ENCODE data around the gene LIMS1.
"Not testable (repeated sequence)": the region's sequence is repeated elsewhere in the genome, so short reads cannot be mapped to it uniquely, and the experiment has no call there.

The LIMS1 gene

DNA sequence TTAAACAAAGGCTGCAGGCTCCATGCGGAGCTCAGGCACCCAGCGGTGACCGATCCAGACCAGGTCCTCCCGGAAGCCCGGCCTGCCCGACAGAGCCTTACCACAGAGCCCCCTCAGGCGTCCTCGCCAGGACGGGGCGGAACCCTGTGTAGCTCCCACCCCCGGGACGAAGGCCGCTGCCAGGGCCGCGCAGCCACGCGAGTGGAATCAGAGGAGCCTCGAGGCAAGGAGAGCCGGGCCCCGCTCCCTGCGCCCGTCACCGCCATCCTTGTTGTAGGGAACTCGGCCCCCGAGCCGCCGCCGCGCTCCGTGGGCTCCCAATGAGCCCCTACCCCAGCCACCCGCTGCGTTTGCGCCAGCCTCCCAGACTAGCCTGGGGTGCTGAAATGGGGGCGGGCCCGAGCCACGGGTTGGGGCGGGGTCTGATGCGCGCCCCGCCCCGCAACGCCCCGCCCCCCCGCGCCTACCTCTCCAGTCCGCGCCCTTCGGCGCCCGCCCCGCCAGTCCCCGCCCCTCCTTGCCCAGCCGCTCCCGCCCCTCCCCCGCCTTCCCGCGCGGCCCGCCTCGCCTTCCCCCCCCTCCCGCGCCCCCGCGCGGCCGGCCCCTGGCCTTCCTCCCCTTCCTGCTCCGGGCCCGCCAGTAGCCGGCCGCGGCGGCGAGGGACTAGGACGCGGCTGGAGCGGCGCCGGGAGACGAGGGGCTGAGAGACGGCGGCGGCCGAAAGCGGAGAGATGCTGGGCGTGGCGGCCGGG lies at the start of gene LIMS1:
Gene LIMS1, plus strand, starts transcription at position 639 of the 752 bp plus-strand sequence. Its CDS starts 93 bp downstream, at position 732.
- peak; percentile 88 to 91 for DNase-seq

- DNase-seq = no peak
Observed at GRCh38 chr2:108485253-108485652, 49.0 kb upstream of the LIMS1 start.

GRCh38 chr2:108490506-108491122 lies 43.7 kb upstream of the LIMS1 start:
- DNase-seq = no peak

GRCh38 chr2:108491848-108492247 lies 42.4 kb upstream of the LIMS1 start:
- DNase-seq = no peak

GRCh38 chr2:108492364-108492763 lies 41.9 kb upstream of the LIMS1 start:
- no peak for DNase-seq

DNA sequence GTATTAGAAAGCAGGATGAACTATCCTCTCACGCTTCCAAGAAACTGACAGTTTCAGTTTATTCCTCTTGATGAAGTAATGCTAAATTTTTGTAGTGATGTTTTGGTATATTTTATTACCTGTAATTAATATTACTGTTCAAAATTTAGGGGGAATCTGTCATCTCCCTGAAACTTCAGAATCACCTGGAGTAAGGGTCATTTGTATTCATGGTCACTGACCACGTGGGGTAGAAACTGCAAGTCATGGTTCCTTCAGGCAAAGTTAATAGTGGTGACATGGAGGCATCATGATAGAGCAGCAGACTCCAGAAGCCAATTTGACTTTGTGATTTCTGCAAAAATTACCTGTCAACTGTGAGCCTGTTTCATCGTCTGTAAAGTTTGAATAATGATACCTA lies 38.1 kb upstream of the LIMS1 start:
- DNase-seq = not testable (repeated sequence)

DNA sequence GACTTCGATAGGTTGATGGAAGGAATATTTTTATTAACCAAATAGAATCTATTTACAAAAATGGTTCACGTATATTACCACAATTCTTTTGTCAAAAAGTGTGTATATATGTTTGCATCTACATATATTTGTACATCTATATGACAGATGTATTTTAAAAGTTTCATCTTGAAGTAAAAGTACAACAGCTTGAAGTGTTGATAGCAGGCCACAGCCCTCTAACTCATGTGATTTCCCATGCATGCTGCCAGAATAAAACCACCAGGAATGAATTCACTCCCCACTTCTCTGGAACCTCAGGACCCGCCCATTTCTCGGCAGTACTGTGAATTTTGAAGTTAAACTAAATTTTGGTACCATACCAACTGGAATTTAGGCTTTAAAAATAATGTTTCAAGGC lies 26.6 kb upstream of the LIMS1 start:
- DNase-seq = not testable (repeated sequence)

DNA sequence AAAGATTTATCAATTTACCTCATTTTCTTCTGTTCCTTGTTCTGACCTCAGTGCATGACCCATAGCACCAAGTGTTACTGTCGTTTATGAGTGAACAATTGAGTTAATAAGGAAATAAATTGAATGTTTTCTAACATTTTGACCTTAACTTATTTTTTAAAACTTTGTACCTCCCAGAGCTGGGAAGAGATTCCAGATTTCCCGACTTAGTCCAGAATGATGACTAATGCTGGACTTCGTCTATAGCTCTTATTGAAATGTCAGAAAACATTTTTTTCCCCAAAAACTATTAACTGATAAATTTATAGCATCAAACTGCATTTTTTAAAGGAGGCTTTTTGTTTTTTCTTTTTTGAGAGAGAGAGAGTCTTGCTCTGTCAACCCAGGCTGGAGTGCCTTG lies 21.8 kb upstream of the LIMS1 start:
- DNase-seq = not testable (repeated sequence)

- not testable (repeated sequence) for DNase-seq
Observed at GRCh38 chr2:108514478-108514877, 19.8 kb upstream of the LIMS1 start.

- not testable (repeated sequence) for DNase-seq
Observed at GRCh38 chr2:108524688-108525087, 9.6 kb upstream of the LIMS1 start.

GRCh38 chr2:108525258-108525657 lies 9.0 kb upstream of the LIMS1 start:
- not testable (repeated sequence) for DNase-seq

- DNase-seq = no peak
Observed at GRCh38 chr2:108531674-108532055, 2.6 kb upstream of the LIMS1 start.

- DNase-seq = peak; percentile 32 to 42
Observed at GRCh38 chr2:108534584-108535356, 500 bp downstream of the LIMS1 start.

DNA sequence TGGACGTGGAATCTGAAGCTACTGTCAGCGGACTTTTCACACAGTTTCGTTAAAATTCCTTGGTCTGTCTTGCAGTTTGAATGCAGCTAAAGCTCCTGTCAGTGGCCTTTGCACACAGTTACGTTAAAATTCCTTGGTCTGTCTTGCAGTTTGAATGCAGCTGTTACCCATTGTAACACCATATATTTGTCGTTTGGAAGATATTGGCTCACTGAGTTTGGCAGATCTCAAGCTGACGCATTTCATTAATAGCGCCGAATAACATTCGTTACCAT lies 1.0 kb downstream of the LIMS1 start:
- no peak for DNase-seq

- no peak for DNase-seq
Observed at GRCh38 chr2:108536133-108536780, 2.0 kb downstream of the LIMS1 start.

- no peak for DNase-seq
Observed at GRCh38 chr2:108536911-108537310, 2.6 kb downstream of the LIMS1 start.

DNA sequence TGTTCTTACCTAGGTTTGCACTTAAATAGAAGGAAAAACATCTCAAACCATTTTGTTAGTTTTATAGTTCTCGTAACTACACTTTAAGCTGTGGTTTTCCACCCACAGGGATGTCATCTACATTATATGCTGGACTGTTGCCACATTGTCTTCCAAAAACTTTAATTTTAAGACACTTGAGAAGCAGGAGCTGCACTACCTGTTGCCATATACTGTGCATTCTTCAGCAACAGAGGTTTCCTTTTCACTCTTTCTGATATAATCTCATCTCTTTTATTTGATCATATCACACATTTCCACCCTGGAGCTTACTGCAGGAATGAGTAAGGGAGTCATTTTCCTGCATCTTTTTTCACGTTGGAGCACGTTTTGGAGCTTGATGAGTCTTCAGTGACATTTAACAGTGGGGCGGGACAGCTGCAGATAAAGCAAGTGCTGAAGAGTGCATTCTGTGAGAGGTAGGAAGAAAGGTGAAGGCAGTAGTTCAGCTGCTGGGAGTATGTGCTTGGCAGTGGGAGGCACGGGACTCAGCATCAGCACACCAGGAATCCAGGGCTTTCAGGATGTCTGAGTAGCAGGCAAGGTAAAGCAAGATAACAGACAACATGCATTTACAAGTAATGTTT lies 3.8 kb downstream of the LIMS1 start:
- no peak for DNase-seq

- DNase-seq = no peak
Observed at GRCh38 chr2:108541451-108541850, 7.2 kb downstream of the LIMS1 start.

DNA sequence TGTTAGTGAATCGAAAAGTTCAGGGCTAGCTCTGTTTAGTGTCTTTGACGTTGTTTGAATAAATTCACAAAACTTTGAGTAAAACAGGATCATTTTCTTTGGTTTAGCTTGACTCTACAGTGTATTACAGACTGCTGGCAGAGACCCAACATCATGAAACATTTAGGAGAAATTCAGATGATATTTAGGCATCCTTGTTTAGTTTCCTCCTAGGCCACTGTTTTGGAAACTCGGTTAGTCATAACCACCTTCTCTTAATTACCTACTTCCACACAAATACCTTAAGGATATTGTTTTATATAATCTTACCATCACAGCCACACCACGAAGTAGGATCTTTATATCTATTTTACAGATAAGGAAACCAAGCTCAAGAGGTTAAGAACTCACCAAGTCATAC lies 7.8 kb downstream of the LIMS1 start:
- no peak for DNase-seq

DNA sequence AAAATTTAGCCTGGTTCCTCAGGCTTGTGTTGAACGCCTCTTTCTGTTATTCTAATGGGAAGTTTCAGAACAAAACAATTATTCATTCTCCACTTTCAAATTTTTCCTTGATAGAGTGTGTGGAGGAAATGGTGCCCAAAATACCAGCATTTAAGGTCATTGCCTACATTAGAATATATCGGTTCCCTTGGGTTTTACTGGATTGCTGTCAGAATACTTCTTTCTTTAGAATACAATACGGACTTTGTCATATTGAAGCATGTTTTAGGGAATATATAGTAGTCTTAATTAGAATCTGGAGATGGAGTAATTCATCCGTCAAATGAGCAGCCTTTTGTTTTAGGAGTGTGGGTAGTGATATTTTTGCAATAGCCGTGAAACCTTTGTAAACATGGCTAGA lies 13.3 kb downstream of the LIMS1 start:
- DNase-seq = no peak

DNA sequence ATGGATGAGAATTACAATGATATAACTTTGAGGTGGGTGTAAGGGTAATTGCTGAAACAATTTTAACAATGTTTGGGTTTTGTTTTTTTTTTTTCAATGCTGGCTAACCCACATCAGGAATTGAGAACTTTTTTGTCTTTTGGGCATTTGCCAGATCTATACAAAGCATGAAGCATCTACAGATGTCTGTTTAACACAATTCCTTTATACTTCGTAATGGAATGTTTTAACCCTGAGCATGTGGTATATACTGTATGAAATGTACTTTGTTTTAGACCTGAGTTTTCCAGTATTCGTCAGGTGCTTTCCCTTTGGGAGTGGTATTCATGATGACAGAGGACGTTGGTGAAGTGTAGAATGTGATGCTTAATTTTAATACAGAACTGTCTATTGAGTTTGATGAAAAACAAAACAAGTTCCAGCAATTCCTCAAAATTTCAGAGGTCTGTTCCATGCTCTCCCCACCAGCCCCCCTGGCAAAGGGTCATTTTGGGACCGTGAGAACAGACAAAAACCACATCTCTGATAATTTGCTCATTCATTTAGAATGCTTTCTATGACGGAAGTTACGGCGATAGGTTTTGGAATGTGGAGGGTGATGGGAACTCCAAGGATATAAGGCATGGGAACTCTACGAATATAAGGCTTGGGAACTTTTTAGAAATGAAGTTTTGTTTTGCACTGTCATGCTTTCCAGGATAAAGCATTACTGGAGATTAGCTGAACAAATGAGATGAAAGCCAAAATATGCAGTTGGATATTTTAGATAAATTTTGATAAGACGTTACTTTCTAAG lies 14.1 kb downstream of the LIMS1 start:
- DNase-seq = no peak

DNA sequence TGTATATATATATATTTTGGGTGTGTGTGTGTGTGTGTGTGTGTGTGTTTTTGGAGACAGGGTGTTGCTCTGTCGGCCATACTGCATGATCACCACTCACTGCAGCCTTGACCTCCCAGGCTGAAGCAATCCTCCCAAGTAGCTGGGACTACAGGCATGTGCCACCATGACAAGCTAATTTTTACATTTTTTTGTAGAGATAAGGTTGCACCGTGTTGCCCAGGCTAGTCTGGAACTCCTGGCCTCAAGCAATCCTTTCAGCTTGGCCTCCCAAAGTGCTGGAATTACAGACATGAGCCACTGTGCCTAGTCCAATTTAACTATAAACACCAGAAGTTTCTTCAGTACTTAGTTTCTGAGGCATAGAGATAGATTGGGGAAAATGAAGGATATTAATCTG lies 18.3 kb downstream of the LIMS1 start:
- DNase-seq = no peak
